Measurements from ENCODE around the gene MYO1D. TPM values are rescaled to one million over a fixed set of nuclear protein-coding genes. Genes with fewer than 3 reads are reported as not detected.
"Not testable (repeated sequence)": the region's sequence is repeated elsewhere in the genome, so short reads cannot be mapped to it uniquely, and the experiment has no call there.

MYO1D gene
- total and polyA plus RNA-seq, 2 donors (not counting 3 experiments of a cell fraction or from before 2014, with no cell fraction given) = 37.8 to 85.5 TPM

- DNase-seq (ENCODE audit: low read depth, low spot score); H4K20me1 ChIP-seq (replicated peaks; ENCODE audit: control insufficient read depth, extremely low read depth, insufficient read depth, low read length); H3K27me3 ChIP-seq (ENCODE audit: control insufficient read depth in 2 of 2, insufficient read depth in 2 of 2, low read length in 2 of 2); H3K9ac ChIP-seq (replicated peaks; ENCODE audit: extremely low read depth, insufficient read depth, low read length); dilution Hi-C loops (cut with MboI; ENCODE audit: extremely low pct_ligation_motif_present, low sequenced_read_pairs); H3K4me1 ChIP-seq (ENCODE audit: control insufficient read depth, extremely low read depth, insufficient read depth, low read length); H3K36me3 ChIP-seq (ENCODE audit: control insufficient read depth in 2 of 2, extremely low read depth in 1 of 2, insufficient read depth in 2 of 2, low read length in 2 of 2); BruUV-seq (replicated peaks); intact Hi-C loops (cut with micrococcal nuclease); POLR2A ChIA-PET; H3K4me3 ChIP-seq (replicated peaks in 1 of 3; ENCODE audit: insufficient read depth in 1 of 3, low read depth in 1 of 3, low read length in 3 of 3); H3K9me3 ChIP-seq (replicated peaks; ENCODE audit: control insufficient read depth, insufficient read depth, low read length); H3K79me2 ChIP-seq (ENCODE audit: control insufficient read depth, insufficient read depth, low read length); H3K27ac ChIP-seq (ENCODE audit: insufficient read depth, low read depth, low read length); H3K4me2 ChIP-seq (ENCODE audit: insufficient read depth, low read length); H3K9me1 ChIP-seq (replicated peaks; ENCODE audit: control insufficient read depth, extremely low read depth, insufficient read depth, low read length); FAIRE-seq; H2AFZ ChIP-seq (ENCODE audit: low read depth, low read length): not testable (repeated sequence)
- CTCF ChIA-PET = interaction anchor here (1.1 kb wide), 1 partner anchor 8 kb away, joined by 3 read pairs; no protein-coding TSS in a partner anchor
Measured at GRCh38 chr17:32714922-32715321, 162.0 kb downstream of the MYO1D start.

DNA sequence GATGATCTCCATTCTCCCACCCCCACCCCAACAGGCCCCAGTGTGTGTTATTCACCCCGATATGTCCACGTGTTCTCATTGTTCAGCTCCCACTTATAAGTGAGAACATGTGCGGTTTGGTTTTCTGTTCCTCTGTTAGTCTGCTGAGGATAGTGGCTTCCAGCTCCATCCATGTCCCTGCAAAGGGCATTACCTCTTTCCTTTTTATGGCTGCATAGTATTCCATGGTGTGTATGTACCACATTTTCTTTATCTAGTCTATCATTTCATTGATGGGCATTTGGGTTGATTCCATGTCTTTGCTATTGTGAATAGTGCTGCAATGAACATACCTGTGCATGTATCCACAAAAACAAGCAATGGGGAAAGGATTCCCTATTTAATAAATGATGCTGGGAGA lies 162.7 kb downstream of the MYO1D start:
- CTCF ChIA-PET = interaction anchor here (1.1 kb wide), 1 partner anchor 9 kb away, joined by 3 read pairs; no protein-coding TSS in a partner anchor
- H3K9me1 ChIP-seq (replicated peaks; ENCODE audit: control insufficient read depth, extremely low read depth, insufficient read depth, low read length); H3K9ac ChIP-seq (replicated peaks; ENCODE audit: extremely low read depth, insufficient read depth, low read length); DNase-seq (ENCODE audit: low read depth, low spot score); BruUV-seq (replicated peaks); FAIRE-seq; H2AFZ ChIP-seq (ENCODE audit: low read depth, low read length); H3K4me2 ChIP-seq (ENCODE audit: insufficient read depth, low read length); H3K4me1 ChIP-seq (ENCODE audit: control insufficient read depth, extremely low read depth, insufficient read depth, low read length); dilution Hi-C loops (cut with MboI; ENCODE audit: extremely low pct_ligation_motif_present, low sequenced_read_pairs); H3K9me3 ChIP-seq (replicated peaks; ENCODE audit: control insufficient read depth, insufficient read depth, low read length); POLR2A ChIA-PET; H3K36me3 ChIP-seq (ENCODE audit: control insufficient read depth in 2 of 2, extremely low read depth in 1 of 2, insufficient read depth in 2 of 2, low read length in 2 of 2); H3K27ac ChIP-seq (ENCODE audit: insufficient read depth, low read depth, low read length); H4K20me1 ChIP-seq (replicated peaks; ENCODE audit: control insufficient read depth, extremely low read depth, insufficient read depth, low read length); intact Hi-C loops (cut with micrococcal nuclease); H3K27me3 ChIP-seq (ENCODE audit: control insufficient read depth in 2 of 2, insufficient read depth in 2 of 2, low read length in 2 of 2); H3K4me3 ChIP-seq (replicated peaks in 1 of 3; ENCODE audit: insufficient read depth in 1 of 3, low read depth in 1 of 3, low read length in 3 of 3); H3K79me2 ChIP-seq (ENCODE audit: control insufficient read depth, insufficient read depth, low read length): not testable (repeated sequence)

GRCh38 chr17:32713081-32713480 lies 163.8 kb downstream of the MYO1D start:
- Histone ChIP-seq H3K27ac (ENCODE audit: insufficient read depth, low read depth, low read length) (no peak overlapping the region), H3K4me2 (ENCODE audit: insufficient read depth, low read length) (no peak overlapping the region), H2AFZ (ENCODE audit: low read depth, low read length) (no peak overlapping the region), H4K20me1 (replicated peaks; ENCODE audit: control insufficient read depth, extremely low read depth, insufficient read depth, low read length) (no peaks in the 10 kb centered on the region), H3K27me3 (ENCODE audit: control insufficient read depth in 2 of 2, insufficient read depth in 2 of 2, low read length in 2 of 2) (no peaks in the 10 kb centered on the region), H3K4me3 (replicated peaks in 1 of 3; ENCODE audit: insufficient read depth in 1 of 3, low read depth in 1 of 3, low read length in 3 of 3) (no peak overlapping the region), H3K36me3 (ENCODE audit: control insufficient read depth in 2 of 2, extremely low read depth in 1 of 2, insufficient read depth in 2 of 2, low read length in 2 of 2) (no peaks in the 10 kb centered on the region), H3K79me2 (ENCODE audit: control insufficient read depth, insufficient read depth, low read length) (no peaks in the 10 kb centered on the region), H3K9me3 (replicated peaks; ENCODE audit: control insufficient read depth, insufficient read depth, low read length) (no peaks in the 10 kb centered on the region), H3K4me1 (ENCODE audit: control insufficient read depth, extremely low read depth, insufficient read depth, low read length) (no peaks in the 10 kb centered on the region), H3K9me1 (replicated peaks; ENCODE audit: control insufficient read depth, extremely low read depth, insufficient read depth, low read length) (no peaks in the 10 kb centered on the region), H3K9ac (replicated peaks; ENCODE audit: extremely low read depth, insufficient read depth, low read length) (no peak overlapping the region)
- POLR2A ChIA-PET = no interaction called here
- DNase-seq (ENCODE audit: low read depth, low spot score) (no peak), FAIRE-seq (no peak)
- intact Hi-C loops (cut with micrococcal nuclease) (no loop called here), dilution Hi-C loops (cut with MboI; ENCODE audit: extremely low pct_ligation_motif_present, low sequenced_read_pairs) (no loop called here)
- no peak for TF ChIP-seq GATA2 (IDR thresholded peaks at IDR 0.05; ENCODE audit: insufficient read depth, insufficient read length, low read depth, low read length)
- TF ChIP-seq MAX (IDR thresholded peaks at IDR 0.05; ENCODE audit: insufficient read depth, insufficient read length) = no peak
- no peak for TF ChIP-seq EZH2 (IDR thresholded peaks at IDR 0.05; ENCODE audit: borderline replicate concordance, low read depth, low read length, severe bottlenecking)
- TF ChIP-seq, protein P1, sequence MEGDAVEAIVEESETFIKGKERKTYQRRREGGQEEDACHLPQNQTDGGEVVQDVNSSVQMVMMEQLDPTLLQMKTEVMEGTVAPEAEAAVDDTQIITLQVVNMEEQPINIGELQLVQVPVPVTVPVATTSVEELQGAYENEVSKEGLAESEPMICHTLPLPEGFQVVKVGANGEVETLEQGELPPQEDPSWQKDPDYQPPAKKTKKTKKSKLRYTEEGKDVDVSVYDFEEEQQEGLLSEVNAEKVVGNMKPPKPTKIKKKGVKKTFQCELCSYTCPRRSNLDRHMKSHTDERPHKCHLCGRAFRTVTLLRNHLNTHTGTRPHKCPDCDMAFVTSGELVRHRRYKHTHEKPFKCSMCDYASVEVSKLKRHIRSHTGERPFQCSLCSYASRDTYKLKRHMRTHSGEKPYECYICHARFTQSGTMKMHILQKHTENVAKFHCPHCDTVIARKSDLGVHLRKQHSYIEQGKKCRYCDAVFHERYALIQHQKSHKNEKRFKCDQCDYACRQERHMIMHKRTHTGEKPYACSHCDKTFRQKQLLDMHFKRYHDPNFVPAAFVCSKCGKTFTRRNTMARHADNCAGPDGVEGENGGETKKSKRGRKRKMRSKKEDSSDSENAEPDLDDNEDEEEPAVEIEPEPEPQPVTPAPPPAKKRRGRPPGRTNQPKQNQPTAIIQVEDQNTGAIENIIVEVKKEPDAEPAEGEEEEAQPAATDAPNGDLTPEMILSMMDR (IDR thresholded peaks at IDR 0.05; ENCODE audit: extremely low read depth in 1 of 2, insufficient read depth in 1 of 2, low read depth in 1 of 2, low read length in 2 of 2) = no peak
- no peak for TF ChIP-seq MYC (IDR thresholded peaks at IDR 0.05; ENCODE audit: low read depth, low read length)
- no peak for TF ChIP-seq POLR2AphosphoS5 (IDR thresholded peaks at IDR 0.05; ENCODE audit: insufficient read depth, low read depth, low read length)
- TF ChIP-seq JUN (IDR thresholded peaks at IDR 0.05; ENCODE audit: borderline replicate concordance, insufficient read depth, insufficient read length, low read depth) = no peak
- no peak for TF ChIP-seq FOS (IDR thresholded peaks at IDR 0.05; ENCODE audit: borderline replicate concordance, insufficient read depth, low read length)
- no peak for TF ChIP-seq POLR2A (IDR thresholded peaks at IDR 0.05; ENCODE audit: low read depth, low read length)
- CTCF ChIA-PET = interaction anchor here (0.8 kb wide), 1 partner anchor 18 kb away, joined by 3 read pairs; no protein-coding TSS in a partner anchor
- no TSS peak for BruUV-seq (replicated peaks)
